H9 (cell line): ENCODE measurements around the gene AMBRA1. TPM values are rescaled to one million over a fixed set of nuclear protein-coding genes. Genes with fewer than 3 reads are reported as not detected.

ENCODE experiments used
- DNase-seq: peaks from one replicate; pipeline ENCODE4 v3.0.0-alpha.2; 2017
- H2AFZ ChIP-seq: one replicate; pipeline ENCODE4 v1.6.1; 2013; ENCODE audit warnings: mild to moderate bottlenecking, low read length, control low read depth, moderate library complexity
- H2AK5ac ChIP-seq: 2 replicates; pipeline ENCODE4 v1.6.1; 2013; ENCODE audit warnings: low read length, control low read depth, mixed read lengths; ENCODE audit not compliant: insufficient read length
- H2BK120ac ChIP-seq: one replicate; pipeline ENCODE4 v1.6.1; 2013; ENCODE audit warnings: low read depth, mild to moderate bottlenecking, low read length, control low read depth, inconsistent platforms; ENCODE audit not compliant: poor library complexity, severe bottlenecking
- H2BK12ac ChIP-seq: 2 replicates; pipeline ENCODE4 v1.6.1; 2013; ENCODE audit warnings: low read length, control low read depth, mixed read lengths, low read depth; ENCODE audit not compliant: insufficient read length
- H2BK15ac ChIP-seq: 2 replicates; pipeline ENCODE4 v1.6.1; 2013; ENCODE audit warnings: low read depth, low read length, control low read depth
- H2BK20ac ChIP-seq: one replicate; pipeline ENCODE4 v1.6.1; 2013; ENCODE audit warnings: low read depth, mild to moderate bottlenecking, low read length, control low read depth, inconsistent platforms; ENCODE audit not compliant: poor library complexity, severe bottlenecking
- H2BK5ac ChIP-seq: 2 replicates; pipeline ENCODE4 v1.6.1; 2013; ENCODE audit warnings: low read length, control low read depth, mixed read lengths; ENCODE audit not compliant: insufficient read length
- H3K14ac ChIP-seq: 2 replicates; pipeline ENCODE4 v1.6.1; 2013; ENCODE audit warnings: low read length, control low read depth; ENCODE audit not compliant: insufficient read depth
- H3K18ac ChIP-seq: 2 replicates; pipeline ENCODE4 v1.6.1; 2013; ENCODE audit warnings: low read depth, mild to moderate bottlenecking, mixed read lengths, low read length, control low read depth; ENCODE audit not compliant: insufficient read length
- H3K23ac ChIP-seq: 2 replicates; pipeline ENCODE4 v1.6.1; 2013; ENCODE audit warnings: low read length, control low read depth, mixed read lengths, low read depth; ENCODE audit not compliant: insufficient read length
- H3K23me2 ChIP-seq: 2 replicates; pipeline ENCODE4 v1.6.1; 2013; ENCODE audit warnings: low read depth, mild to moderate bottlenecking, mixed read lengths, low read length, control low read depth; ENCODE audit not compliant: insufficient read length, poor library complexity, severe bottlenecking
- H3K27ac ChIP-seq: 2 replicates; pipeline ENCODE4 v1.5.1; 2013; ENCODE audit warnings: low read length, control low read depth, mixed read lengths, low read depth; ENCODE audit not compliant: insufficient read length
- H3K27me3 ChIP-seq: 2 replicates; pipeline ENCODE4 v1.6.1; 2013; ENCODE audit warnings: low read length, control low read depth, inconsistent platforms; ENCODE audit not compliant: insufficient read depth
- H3K4ac ChIP-seq: 2 replicates; pipeline ENCODE4 v1.6.1; 2013; ENCODE audit warnings: low read depth, mild to moderate bottlenecking, control low read depth, inconsistent platforms, low read length, moderate library complexity
- H3K4me1 ChIP-seq: 2 replicates; pipeline ENCODE4 v1.6.1; 2013; ENCODE audit warnings: low read length, control low read depth, inconsistent platforms; ENCODE audit not compliant: insufficient read depth
- H3K4me2 ChIP-seq: 2 replicates; pipeline ENCODE4 v1.6.1; 2013; ENCODE audit warnings: low read length, control low read depth, mixed read lengths; ENCODE audit not compliant: insufficient read length, insufficient read depth
- H3K56ac ChIP-seq: 2 replicates; pipeline ENCODE4 v1.6.1; 2013; ENCODE audit warnings: low read depth, mild to moderate bottlenecking, mixed read lengths, low read length, control low read depth; ENCODE audit not compliant: insufficient read length
- H3K79me1 ChIP-seq: 2 replicates; pipeline ENCODE4 v1.6.1; 2013; ENCODE audit warnings: low read depth, mild to moderate bottlenecking, moderate library complexity, low read length, control low read depth, inconsistent platforms; ENCODE audit not compliant: insufficient read depth, poor library complexity, severe bottlenecking
- H3K79me2 ChIP-seq: 2 replicates; pipeline ENCODE4 v1.6.1; 2013; ENCODE audit warnings: low read length, control low read depth, inconsistent platforms; ENCODE audit not compliant: insufficient read depth
- H3K9ac ChIP-seq: 2 replicates; pipeline ENCODE4 v1.6.1; 2013; ENCODE audit warnings: low read length, control low read depth, mixed read lengths; ENCODE audit not compliant: insufficient read length; ENCODE audit errors: extremely low read depth
- H3K9me3 ChIP-seq: one replicate; pipeline ENCODE4 v1.6.1; 2013; ENCODE audit warnings: low read depth, low read length, inconsistent platforms; ENCODE audit not compliant: control insufficient read depth
- H3T11ph ChIP-seq: one replicate; pipeline ENCODE4 v1.6.1; 2013; ENCODE audit warnings: mild to moderate bottlenecking, low read length, control low read depth, inconsistent platforms
- H4K20me1 ChIP-seq: one replicate; pipeline ENCODE4 v1.6.1; 2013; ENCODE audit not compliant: control insufficient read depth, insufficient read length, insufficient read depth
- H4K5ac ChIP-seq: 2 replicates; pipeline ENCODE4 v1.6.1; 2013; ENCODE audit warnings: low read depth, mild to moderate bottlenecking, mixed read lengths, low read length, control low read depth; ENCODE audit not compliant: insufficient read length
- H4K8ac ChIP-seq: replicated peaks from 2 replicates; pipeline ENCODE4 v1.6.1; 2013; ENCODE audit warnings: low read length, control low read depth, mixed read lengths, low read depth; ENCODE audit not compliant: insufficient read length
- H4K91ac ChIP-seq: 2 replicates; pipeline ENCODE4 v1.6.1; 2013; ENCODE audit warnings: low read depth, mild to moderate bottlenecking, moderate library complexity, mixed read lengths, low read length, control low read depth; ENCODE audit not compliant: insufficient read length
- H3K27ac Mint-ChIP-seq, 3 experiments: 2 replicates in 2 of 3; 3 replicates in 1 of 3; pipeline ENCODE4 v1.8.0; 2020 to 2021; ENCODE audit warnings: mixed read lengths in 3 of 3, mild to moderate bottlenecking in 1 of 3, moderate library complexity in 1 of 3
- H3K27me3 Mint-ChIP-seq: 2 replicates; pipeline ENCODE4 v1.8.0; 2021; ENCODE audit warnings: low read depth, mild to moderate bottlenecking, moderate library complexity, mixed read lengths
- H3K36me3 Mint-ChIP-seq, 3 experiments: 2 replicates in 2 of 3; 3 replicates in 1 of 3; pipeline ENCODE4 v1.8.0; 2020 to 2021; ENCODE audit warnings: low read depth in 3 of 3, mixed read lengths in 3 of 3; ENCODE audit not compliant: insufficient read depth in 1 of 3
- H3K4me1 Mint-ChIP-seq, 2 experiments: 2 replicates each; pipeline ENCODE4 v1.8.0; 2020; ENCODE audit warnings: mixed read lengths in 2 of 2
- H3K4me3 Mint-ChIP-seq, 2 experiments: 2 replicates in 1 of 2; 3 replicates in 1 of 2; pipeline ENCODE4 v1.8.0; 2020 to 2021; ENCODE audit warnings: mild to moderate bottlenecking in 2 of 2, mixed read lengths in 2 of 2, moderate library complexity in 1 of 2
- H3K9me3 Mint-ChIP-seq, 2 experiments: 2 replicates in 1 of 2; 3 replicates in 1 of 2; pipeline ENCODE4 v1.8.0; 2020; ENCODE audit warnings: mild to moderate bottlenecking in 2 of 2, mixed read lengths in 2 of 2, moderate library complexity in 1 of 2
- CTCF ChIP-seq: fragments of 200-600 bp; sonication (generic); conservative IDR thresholded peaks from 3 replicates; pipeline ENCODE4 v1.8.0; 2021; ENCODE audit warnings: antibody characterized with exemption, mild to moderate bottlenecking
- WGBS: extraction: QIAGEN DNeasy Blood & Tissue Kit; methylation state at CpG from one replicate; pipeline ENCODE4 v1.1.7; 2013; ENCODE audit warnings: missing lambda C conversion rate, low lambda C conversion rate, mixed read lengths; ENCODE audit not compliant: insufficient read length; ENCODE audit errors: extremely low coverage; 5-methylcytosine and 5-hydroxymethylcytosine counted together
- total RNA-seq: library from RNA; stranded (reverse); gene quantifications from 2 replicates; pipeline ENCODE4 v1.2.1, GENCODE V29; 2021

The AMBRA1 gene
- total RNA-seq, 1 experiment from 2014 or later = 37.5 TPM

- no CpG with 5 or more reads among the region's 8 CpGs for whole genome bisulfite sequencing
- H2AK5ac ChIP-seq = no peak overlapping the region
- no peak overlapping the region for H3T11ph ChIP-seq
These were observed 137.4 kb downstream of the AMBRA1 start for GRCh38 chr11:46456269-46457001.

More at GRCh38 chr11:46456269-46457001, 137.4 kb downstream of the AMBRA1 start:
- Histone ChIP-seq H2BK5ac (no peak overlapping the region), H4K20me1 (no peaks in the 10 kb centered on the region), H3K27ac (no peak overlapping the region), H4K91ac (no peak overlapping the region), H2BK20ac (no peak overlapping the region), H3K27me3 (no peaks in the 10 kb centered on the region), H4K8ac (no peak overlapping the region), H3K4me2 (peak overlapping the region; percentile 6), H3K23ac (no peak overlapping the region), H2BK15ac (no peak overlapping the region), H3K4me1 (peaks cover 9% of the 10 kb centered on the region; the same call in 1 of the 2 replicates), H3K18ac (no peak overlapping the region), H2AFZ (no peak overlapping the region), H3K79me2 (no peaks in the 10 kb centered on the region), H2BK12ac (no peak overlapping the region), H4K5ac (no peak overlapping the region), H3K56ac (no peak overlapping the region), H2BK120ac (no peak overlapping the region), H3K4ac (no peak overlapping the region), H3K14ac (no peak overlapping the region), H3K79me1 (no peaks in the 10 kb centered on the region), H3K9me3 (no peaks in the 10 kb centered on the region), H3K9ac (no peak overlapping the region), H3K23me2 (no peaks in the 10 kb centered on the region)
- peaks cover 0 to 5% (median 0%) of the 10 kb centered on the region in 3 experiments; a peak in 2 of 7 replicates for H3K36me3 Mint-ChIP-seq
- H3K4me1 Mint-ChIP-seq = peaks cover 45 to 50% of the 10 kb centered on the region in 2 experiments
- H3K9me3 Mint-ChIP-seq = no peaks in the 10 kb centered on the region
- no peak for TF ChIP-seq CTCF
- no peaks in the 10 kb centered on the region for H3K27me3 Mint-ChIP-seq
- no peak for DNase-seq
- peak overlapping the region in 1 of 2 experiments; percentile 28; a peak in 2 of 5 replicates for H3K4me3 Mint-ChIP-seq
- H3K27ac Mint-ChIP-seq = peak overlapping the region; percentile 49 to 95 (median 69); a peak in 4 of 7 replicates
